ENCODE data around the gene C19orf73.
A peak's percentile ranks its signal among the peaks of the same experiment; 100 is the strongest.
"Not testable (repeated sequence)": the region's sequence is repeated elsewhere in the genome, so short reads cannot be mapped to it uniquely, and the experiment has no call there.

C19orf73 gene

GRCh38 chr19:49125025-49125731, 6.2 kb upstream of the C19orf73 start:
- FAIRE-seq (no peak), DNase-seq (ENCODE audit: insufficient read length, low spot score) (no peak)

- not testable (repeated sequence) for DNase-seq (ENCODE audit: insufficient read length, low spot score); FAIRE-seq
These were observed 4.3 kb upstream of the C19orf73 start for GRCh38 chr19:49123285-49123684.

- DNase-seq (ENCODE audit: insufficient read length, low spot score); FAIRE-seq: not testable (repeated sequence)
These were observed 2.9 kb upstream of the C19orf73 start for GRCh38 chr19:49121841-49122240.

GRCh38 chr19:49120868-49121267, 1.9 kb upstream of the C19orf73 start:
- FAIRE-seq: no peak
- DNase-seq (ENCODE audit: insufficient read length, low spot score): no peak

- DNase-seq (ENCODE audit: insufficient read length, low spot score) (no peak), FAIRE-seq (no peak)
These were observed 1.4 kb upstream of the C19orf73 start for GRCh38 chr19:49120325-49120683.

- peak; percentile 39 for DNase-seq (ENCODE audit: insufficient read length, low spot score)
- peak; percentile 88 for FAIRE-seq
These were observed 725 bp upstream of the C19orf73 start, which contains the start of gene PPFIA3 for GRCh38 chr19:49119411-49120324. Gene PPFIA3 (plus strand): TSS chr19:49119544. CDS start chr19:49127874, 8,330 bp downstream.

- DNase-seq (ENCODE audit: insufficient read length, low spot score): no peak
- FAIRE-seq: no peak
These were observed 1.0 kb downstream of the C19orf73 start for GRCh38 chr19:49117677-49118564.

GRCh38 chr19:49116544-49116943, 2.4 kb downstream of the C19orf73 start:
- FAIRE-seq (no peak), DNase-seq (ENCODE audit: insufficient read length, low spot score) (no peak)

- DNase-seq (ENCODE audit: insufficient read length, low spot score): peak; percentile 36
- no peak for FAIRE-seq
These were observed 4.1 kb downstream of the C19orf73 start for GRCh38 chr19:49114630-49115363.

- peak; percentile 85 for DNase-seq (ENCODE audit: insufficient read length, low spot score)
- FAIRE-seq: peak; percentile 84
These were observed 4.9 kb downstream of the C19orf73 start, which contains the start of gene LIN7B for GRCh38 chr19:49113762-49114629. Gene LIN7B (plus strand): TSS chr19:49114370. CDS start chr19:49114405, 35 bp downstream.

- no peak for DNase-seq (ENCODE audit: insufficient read length, low spot score)
These were observed 7.5 kb downstream of the C19orf73 start for GRCh38 chr19:49111218-49111998.

GRCh38 chr19:49110567-49110966, 8.4 kb downstream of the C19orf73 start:
- FAIRE-seq (no peak), DNase-seq (ENCODE audit: insufficient read length, low spot score) (no peak)

More at GRCh38 chr19:49111218-49111998, 7.5 kb downstream of the C19orf73 start:
- no peak for FAIRE-seq

GRCh38 chr19:49109569-49110233, 9.2 kb downstream of the C19orf73 start:
- DNase-seq (ENCODE audit: insufficient read length, low spot score) (no peak), FAIRE-seq (no peak)

- no peak for FAIRE-seq
- no peak for DNase-seq (ENCODE audit: insufficient read length, low spot score)
These were observed 9.9 kb downstream of the C19orf73 start for GRCh38 chr19:49109051-49109450.

- FAIRE-seq: no peak
- no peak for DNase-seq (ENCODE audit: insufficient read length, low spot score)
These were observed 11.1 kb downstream of the C19orf73 start for GRCh38 chr19:49107625-49108459.

- peak; percentile 83 for FAIRE-seq
- DNase-seq (ENCODE audit: insufficient read length, low spot score): peak; percentile 41
These were observed 12.3 kb downstream of the C19orf73 start for GRCh38 chr19:49106648-49107135.
